Heart left ventricle (tissue), 16 donors: Measurements from ENCODE around the gene DNAH14. TPM values are rescaled to one million over a fixed set of nuclear protein-coding genes. Genes with fewer than 3 reads are reported as not detected.

ENCODE experiments used
- ATAC-seq, 4 donors: fragments of 200-7000 bp; cut with Tn5 transposase; one replicate each; pipeline ENCODE4 v1.9.1; 2020 to 2022; ENCODE audit warnings: moderate library complexity in 4 of 4, mild to moderate bottlenecking in 3 of 4, moderate number of reproducible peaks in 1 of 4
- DNase-seq, 5 donors: peaks; one replicate each; pipeline ENCODE4 v3.0.0-alpha.2; 2020
- H3K27ac ChIP-seq, 12 donors: fragments of 200-600 bp; sonication (generic) in 4 of 12; one replicate each; pipeline versions ENCODE4 v1.5.0 to v1.8.0; 2016 to 2022; ENCODE audit warnings: mild to moderate bottlenecking in 2 of 12
- H3K27me3 ChIP-seq, 9 donors: fragments of 200-600 bp; sonication (generic) in 2 of 9; one replicate each; pipeline versions ENCODE4 v1.5.1 to v1.8.0; 2016 to 2022; ENCODE audit warnings: mild to moderate bottlenecking in 3 of 9
- H3K36me3 ChIP-seq, 9 donors: fragments of 200-600 bp; sonication (generic) in 2 of 9; one replicate each; pipeline versions ENCODE4 v1.5.0 to v1.8.0; 2018 to 2022; ENCODE audit warnings: mild to moderate bottlenecking in 2 of 9
- H3K4me1 ChIP-seq, 12 donors: fragments of 200-600 bp; sonication (generic) in 4 of 12; one replicate each; pipeline versions ENCODE4 v1.5.0 to v1.8.0; 2016 to 2022; ENCODE audit warnings: mild to moderate bottlenecking in 3 of 12
- H3K4me3 ChIP-seq, 12 donors: fragments of 200-600 bp; sonication (generic) in 4 of 12; one replicate each; pipeline versions ENCODE4 v1.5.0 to v1.8.0; 2017 to 2022; ENCODE audit warnings: mild to moderate bottlenecking in 9 of 12, moderate library complexity in 4 of 12
- H3K9me3 ChIP-seq, 12 donors: fragments of 200-600 bp; sonication (generic) in 4 of 12; one replicate each; pipeline versions ENCODE4 v1.5.0 to v1.8.0; 2016 to 2022; ENCODE audit warnings: mild to moderate bottlenecking in 1 of 12
- POLR2A ChIP-seq, 2 donors: fragments of 450-650 bp; IDR thresholded peaks; one replicate each; pipeline ENCODE4 v1.6.1; 2017; ENCODE audit warnings: antibody characterized with exemption in 2 of 2, mild to moderate bottlenecking in 2 of 2, moderate library complexity in 2 of 2
- WGBS, 4 donors: extraction: QIAGEN DNeasy Blood & Tissue Kit in 2 of 4; methylation state at CpG; one replicate each; pipeline versions ENCODE4 v1.1.5 to v1.1.7; 2013 to 2018; 5-methylcytosine and 5-hydroxymethylcytosine counted together
- intact Hi-C, 10 donors: fragments of 100-400 bp; cut with DNase I; formaldehyde crosslinking; loops; one replicate each; pipeline versions ENCODE4 v1.11.1 to v1.14.2; 2022
- polyA plus RNA-seq, 2 donors: library from polyadenylated mRNA; stranded (reverse); fragments of 200-250 nt; gene quantifications; one replicate each; pipeline ENCODE4 v1.2.3, GENCODE V29; 2013
- total RNA-seq, 9 donors: library from RNA; depleted of rRNA in 2 of 9; stranded (reverse); fragments of >200 nt in 2 of 9; fragmentation: NEBNext Ultra II Directional in 3 of 9; extraction: Animal tissue kit (Norgen Biotek cat#: 25700) in 3 of 9; gene quantifications; one replicate each; pipeline versions ENCODE4 v1.1.0 to v1.2.4, GENCODE V29; 2016 to 2023
- TF ChIP-seq, protein P1 (sequence below), 12 donors: fragments of 200-600 bp; sonication (generic) in 4 of 12; IDR thresholded peaks; one replicate each; pipeline versions ENCODE4 v1.5.0 to v1.8.0; 2018 to 2022; ENCODE audit warnings: antibody characterized with exemption in 12 of 12, mild to moderate bottlenecking in 5 of 12
- donor health status: ischemic (EF 13 %, LVEDD 7.1; RV severe dilation, severe dysfunction).
- donor health status: healthy with polysubstance abuse.
- donor health status: DM: no; HTN: yes; CAD: no.
- donor health status: DM: no; HTN: no; CAD: no.
- donor health status: ischemic (EF 25% LVEDD 6.9; RV normal size, moderate dysfunction).
- donor health status: ischemic (EF 25% LVEDD 5.7; RV mildly dilated, moderate dysfunction).
- donor health status: healthy.
- donor health status: DM: yes; HTN: yes; CAD: no.
- donor health status: ischemic (EF 35%, LVEDD 5.7; RV mildly dilated, moderate dysfunction).
- donor health status: nonischemic (EF 11% LVEDD 7.7; RV severe dilation, severe dysfunction).
- donor health status: DM: yes; HTN: yes; CAD: no.
- donor health status: PGD.
- donor health status: ischemic (EF 29% LVEDD 5.4; RV normal size, mild dysfunction).
- donor health status: nonischemic (EF 23%, LVEDD 6.1; RV moderate dilation, normal function).

The DNAH14 gene
- total and polyA plus RNA-seq, 11 donors: 0.24 to 6.8 (median 2.8) TPM

DNA sequence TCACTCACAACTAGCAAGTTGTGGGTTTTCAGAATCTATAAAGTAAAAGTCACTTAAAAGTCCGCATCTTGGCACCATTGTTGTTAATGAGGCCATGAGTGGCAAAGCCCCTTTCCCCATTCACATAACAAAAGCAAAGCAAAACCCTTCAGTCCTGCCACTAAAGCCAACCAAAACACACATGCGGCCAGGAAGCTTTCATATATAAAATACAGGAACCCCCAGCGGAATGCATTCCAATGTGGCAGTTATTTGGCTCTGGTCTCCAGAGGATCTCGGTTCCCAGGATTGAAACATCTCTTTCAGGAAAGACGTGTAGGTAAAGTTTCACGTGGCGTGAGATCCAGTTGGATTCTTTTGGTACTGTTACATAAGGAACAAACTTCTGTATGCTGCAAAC, 500.8 kb downstream of the DNAH14 start:
- Histone ChIP-seq H3K36me3 (no peaks in the 10 kb centered on the region), H3K9me3 (peaks cover 0 to 7% (median 0%) of the 10 kb centered on the region in 12 donors), H3K4me3 (no peak overlapping the region), H3K4me1 (peaks cover 0 to 27% (median 15%) of the 10 kb centered on the region in 12 donors), H3K27me3 (no peaks in the 10 kb centered on the region), H3K27ac (peak overlapping the region in 1 of 12 donors; percentile 97)
- no peak for TF ChIP-seq POLR2A (IDR thresholded peaks at IDR 0.05)
- TF ChIP-seq, protein P1, sequence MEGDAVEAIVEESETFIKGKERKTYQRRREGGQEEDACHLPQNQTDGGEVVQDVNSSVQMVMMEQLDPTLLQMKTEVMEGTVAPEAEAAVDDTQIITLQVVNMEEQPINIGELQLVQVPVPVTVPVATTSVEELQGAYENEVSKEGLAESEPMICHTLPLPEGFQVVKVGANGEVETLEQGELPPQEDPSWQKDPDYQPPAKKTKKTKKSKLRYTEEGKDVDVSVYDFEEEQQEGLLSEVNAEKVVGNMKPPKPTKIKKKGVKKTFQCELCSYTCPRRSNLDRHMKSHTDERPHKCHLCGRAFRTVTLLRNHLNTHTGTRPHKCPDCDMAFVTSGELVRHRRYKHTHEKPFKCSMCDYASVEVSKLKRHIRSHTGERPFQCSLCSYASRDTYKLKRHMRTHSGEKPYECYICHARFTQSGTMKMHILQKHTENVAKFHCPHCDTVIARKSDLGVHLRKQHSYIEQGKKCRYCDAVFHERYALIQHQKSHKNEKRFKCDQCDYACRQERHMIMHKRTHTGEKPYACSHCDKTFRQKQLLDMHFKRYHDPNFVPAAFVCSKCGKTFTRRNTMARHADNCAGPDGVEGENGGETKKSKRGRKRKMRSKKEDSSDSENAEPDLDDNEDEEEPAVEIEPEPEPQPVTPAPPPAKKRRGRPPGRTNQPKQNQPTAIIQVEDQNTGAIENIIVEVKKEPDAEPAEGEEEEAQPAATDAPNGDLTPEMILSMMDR (IDR thresholded peaks at IDR 0.05): no peak
- DNase-seq (no peak), ATAC-seq (no peak)
- 70 to 88% (median 84%) methylated on average over 7 of the region's 7 CpGs for WGBS, 4 donors
- intact Hi-C loops: no loop called here

DNA sequence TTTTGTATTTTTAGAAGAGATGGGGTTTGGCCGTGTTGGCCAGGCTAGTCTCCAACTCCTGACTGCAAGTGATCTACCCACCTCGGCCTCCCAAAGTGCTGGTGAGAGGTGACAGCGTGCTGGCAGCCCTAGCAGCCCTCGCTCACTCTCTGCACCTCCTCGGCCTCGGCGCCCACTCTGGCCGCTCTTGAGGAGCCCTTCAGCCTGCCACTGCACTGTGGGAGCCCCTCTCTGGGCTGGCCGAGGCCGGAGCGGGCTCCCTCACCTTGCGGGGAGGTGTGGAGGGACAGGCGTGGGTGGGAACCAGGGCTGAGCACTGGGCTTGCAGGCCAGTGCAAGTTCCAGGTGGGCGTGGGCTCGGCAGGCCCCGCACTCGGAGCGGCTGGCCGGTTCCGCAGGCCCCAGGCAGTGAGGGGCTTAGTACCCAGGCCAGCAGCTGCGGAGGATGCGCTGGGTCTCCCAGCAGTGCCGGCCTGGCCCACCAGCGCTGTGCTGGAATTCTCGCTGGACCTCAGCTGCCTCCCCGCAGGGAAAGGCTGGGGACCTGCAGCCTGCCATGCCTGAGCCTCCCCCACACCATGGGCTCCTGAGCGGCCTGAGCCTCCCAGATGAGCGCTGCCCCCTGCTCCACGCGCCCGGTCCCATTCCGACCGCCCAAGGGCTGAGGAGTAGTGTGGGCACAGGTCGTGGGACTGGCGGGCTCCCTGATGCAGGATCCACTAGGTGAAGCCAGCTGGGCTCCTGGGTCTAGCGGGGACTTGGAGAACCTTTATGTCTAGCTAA, 501.8 kb downstream of the DNAH14 start:
- 94 to 97% (median 95%) methylated on average over 18 to 36 of the region's 36 CpGs for WGBS, 4 donors
- Histone ChIP-seq H3K4me1 (peaks cover 0 to 17% (median 11%) of the 10 kb centered on the region in 12 donors), H3K36me3 (no peaks in the 10 kb centered on the region), H3K9me3 (peaks cover 0 to 7% (median 0%) of the 10 kb centered on the region in 12 donors), H3K4me3 (no peak overlapping the region), H3K27me3 (no peaks in the 10 kb centered on the region), H3K27ac (peak overlapping the region in 1 of 12 donors; percentile 23)
- DNase-seq (peak in 1 of 5 donors; percentile 59), ATAC-seq (no peak)
- no peak for TF ChIP-seq POLR2A (IDR thresholded peaks at IDR 0.05)
- TF ChIP-seq, protein P1 (IDR thresholded peaks at IDR 0.05): no peak
- intact Hi-C loops: no loop called here

DNA sequence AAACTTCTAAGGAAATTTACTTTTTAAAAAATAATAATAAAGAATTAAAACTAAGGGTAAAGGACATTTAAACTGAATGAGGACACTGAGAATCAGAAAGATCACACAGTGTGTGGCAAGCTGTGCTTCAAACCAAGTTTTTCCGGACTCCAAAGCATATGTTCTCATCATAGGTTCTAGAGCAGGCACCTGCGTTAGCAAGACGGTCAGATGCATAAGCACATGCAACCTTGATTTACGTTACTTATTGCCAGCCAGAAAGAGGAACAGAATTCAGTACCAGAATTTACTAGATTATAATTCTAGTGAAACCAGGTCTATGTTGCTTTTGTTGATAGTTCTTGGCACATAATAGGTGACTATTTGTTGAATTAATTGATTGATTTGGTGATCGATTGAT, 504.6 kb downstream of the DNAH14 start:
- Histone ChIP-seq H3K4me1 (peaks cover 0 to 6% (median 0%) of the 10 kb centered on the region in 12 donors), H3K4me3 (no peak overlapping the region), H3K27ac (peak overlapping the region in 1 of 12 donors; percentile 46), H3K36me3 (no peaks in the 10 kb centered on the region), H3K27me3 (no peaks in the 10 kb centered on the region), H3K9me3 (peaks cover 0 to 7% (median 0%) of the 10 kb centered on the region in 12 donors)
- DNase-seq (no peak), ATAC-seq (no peak)
- TF ChIP-seq, protein P1 (IDR thresholded peaks at IDR 0.05): no peak
- TF ChIP-seq POLR2A (IDR thresholded peaks at IDR 0.05): no peak
- 86 to 90% (median 88%) methylated on average over 5 of the region's 5 CpGs for WGBS, 4 donors
- intact Hi-C loops: no loop called here

DNA sequence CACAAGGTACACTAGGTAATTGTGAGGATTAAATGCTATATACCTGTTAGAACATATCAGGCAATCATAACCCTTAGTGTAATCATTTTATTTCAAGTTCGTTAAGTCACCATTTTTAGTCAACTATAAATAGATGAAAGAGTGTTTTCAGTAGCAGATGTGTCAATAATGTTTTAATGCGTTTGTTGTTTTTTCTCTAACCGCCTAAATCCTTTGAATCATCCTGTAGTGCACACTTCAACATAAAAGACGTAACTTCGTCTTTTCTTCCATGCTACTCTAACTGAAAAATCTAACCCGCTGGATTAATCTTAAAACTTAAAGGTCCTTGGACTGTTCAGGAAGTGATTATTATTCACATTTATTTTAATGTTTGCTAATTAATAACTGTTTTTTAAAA, 505.6 kb downstream of the DNAH14 start:
- no peak for DNase-seq
- H3K36me3 ChIP-seq: no peaks in the 10 kb centered on the region
- H3K4me1 ChIP-seq: no peaks in the 10 kb centered on the region
- intact Hi-C loops: no loop called here
- TF ChIP-seq, protein P1 (IDR thresholded peaks at IDR 0.05): no peak
- TF ChIP-seq POLR2A (IDR thresholded peaks at IDR 0.05): no peak
- H3K27ac ChIP-seq: peak overlapping the region in 1 of 12 donors; percentile 44
- no peak for ATAC-seq
- no peak overlapping the region for H3K4me3 ChIP-seq
- whole genome bisulfite sequencing, 4 donors: 74 to 77% (median 76%) methylated on average over 6 of the region's 6 CpGs
- H3K27me3 ChIP-seq: no peaks in the 10 kb centered on the region
- H3K9me3 ChIP-seq: peaks cover 0 to 7% (median 0%) of the 10 kb centered on the region in 12 donors
